HG02623 (cell line): Measurements from ENCODE around the gene KY.

Experiments
- ATAC-seq: cut with Tn5 transposase; IDR thresholded peaks from one replicate; pipeline ENCODE4 v1.9.1; 2021; ENCODE audit warnings: moderate library complexity; ENCODE audit not compliant: unreplicated experiment

The KY gene

DNA sequence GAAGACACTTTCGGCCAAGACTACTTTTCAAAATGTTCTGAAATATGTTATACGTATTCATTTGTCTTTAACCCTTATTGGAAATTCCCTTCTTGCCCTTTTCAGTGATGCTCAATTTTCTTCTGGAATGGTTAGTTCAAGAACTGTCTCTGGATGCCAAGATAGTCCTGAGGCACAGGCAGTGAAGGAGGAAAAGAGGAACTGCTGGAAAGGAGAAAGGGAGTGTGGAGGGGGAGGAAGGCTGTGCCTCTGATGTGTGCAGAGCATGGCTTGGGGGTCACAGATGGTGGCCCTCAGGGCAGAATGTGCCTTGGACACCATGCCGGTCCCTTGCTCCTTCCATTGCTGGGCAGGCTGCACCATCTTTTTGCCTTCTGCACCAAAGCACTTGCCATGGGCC, 91.2 kb downstream of the KY start:
- ATAC-seq: no peak
